ENCODE data around the gene RSPH1. TPM values are rescaled to one million over a fixed set of nuclear protein-coding genes. Genes with fewer than 3 reads are reported as not detected.
A peak's percentile ranks its signal among the peaks of the same experiment; 100 is the strongest.

The RSPH1 gene
- total RNA-seq, 2 donors from 2014 or later = 6.9 to 7.5 TPM

GRCh38 chr21:42478504-42478903 lies 17.5 kb downstream of the RSPH1 start:
- no peak for TF ChIP-seq CTCF (IDR thresholded peaks at IDR 0.05)
- H3K9ac ChIP-seq (ENCODE audit: low read depth in 2 of 2, low read length in 2 of 2) = no peak overlapping the region
- H3K27ac ChIP-seq = no peak overlapping the region
- no peaks in the 10 kb centered on the region for H3K27me3 ChIP-seq
- no peaks in the 10 kb centered on the region for H3K9me3 ChIP-seq
- DNase-seq = peak; percentile 6
- peaks cover 11% of the 10 kb centered on the region for H3K4me1 ChIP-seq
- H3K36me3 ChIP-seq = no peaks in the 10 kb centered on the region
- H3K4me3 ChIP-seq = no peak overlapping the region
- intact Hi-C loops (cut with DNase I) = no loop called here

GRCh38 chr21:42476388-42477331 lies 19.4 kb downstream of the RSPH1 start:
- TF ChIP-seq CTCF (IDR thresholded peaks at IDR 0.05) = no peak
- intact Hi-C loops (cut with DNase I) = no loop called here
- DNase-seq = no peak

GRCh38 chr21:42475526-42476387 lies 20.3 kb downstream of the RSPH1 start:
- Histone ChIP-seq H3K9ac (ENCODE audit: low read depth in 2 of 2, low read length in 2 of 2) (no peak overlapping the region), H3K27me3 (no peaks in the 10 kb centered on the region), H3K27ac (no peak overlapping the region), H3K36me3 (no peaks in the 10 kb centered on the region), H3K4me1 (peaks cover 9% of the 10 kb centered on the region), H3K9me3 (no peaks in the 10 kb centered on the region), H3K4me3 (no peak overlapping the region)
- no peak for DNase-seq
- TF ChIP-seq CTCF (IDR thresholded peaks at IDR 0.05) = no peak
- intact Hi-C loops (cut with DNase I) = no loop called here

More at GRCh38 chr21:42476388-42477331, 19.4 kb downstream of the RSPH1 start:
- Histone ChIP-seq H3K9ac (ENCODE audit: low read depth in 2 of 2, low read length in 2 of 2) (no peak overlapping the region), H3K27ac (no peak overlapping the region), H3K9me3 (no peaks in the 10 kb centered on the region), H3K4me1 (peaks cover 11% of the 10 kb centered on the region), H3K27me3 (no peaks in the 10 kb centered on the region), H3K36me3 (no peaks in the 10 kb centered on the region), H3K4me3 (no peak overlapping the region)

GRCh38 chr21:42475036-42475435 lies 21.0 kb downstream of the RSPH1 start:
- Histone ChIP-seq H3K4me3 (no peak overlapping the region), H3K27ac (peak overlapping the region; percentile 62), H3K36me3 (no peaks in the 10 kb centered on the region), H3K27me3 (no peaks in the 10 kb centered on the region), H3K9me3 (no peaks in the 10 kb centered on the region), H3K4me1 (peaks cover 9% of the 10 kb centered on the region), H3K9ac (ENCODE audit: low read depth in 2 of 2, low read length in 2 of 2) (peak overlapping the region; percentile 30 to 51)
- no peak for TF ChIP-seq CTCF (IDR thresholded peaks at IDR 0.05)
- no peak for DNase-seq
- intact Hi-C loops (cut with DNase I) = no loop called here

- Histone ChIP-seq H3K4me3 (no peak overlapping the region), H3K9me3 (no peaks in the 10 kb centered on the region), H3K4me1 (peaks cover 9% of the 10 kb centered on the region), H3K27me3 (no peaks in the 10 kb centered on the region), H3K36me3 (no peaks in the 10 kb centered on the region), H3K9ac (ENCODE audit: low read depth in 2 of 2, low read length in 2 of 2) (peak overlapping the region; percentile 61 to 83), H3K27ac (peak overlapping the region; percentile 69)
- DNase-seq = peak; percentile 95
- TF ChIP-seq CTCF (IDR thresholded peaks at IDR 0.05) = no peak
- intact Hi-C loops (cut with DNase I) = no loop called here
Measured at GRCh38 chr21:42474043-42474831, 21.8 kb downstream of the RSPH1 start.

Measured in colonic mucosa (tissue), 4 donors.